Activated B cell treated with CpG ODN at 0.5 μM for 24 hours (primary cell): Measurements from ENCODE around the gene FBN2. TPM values are rescaled to one million over a fixed set of nuclear protein-coding genes. Genes with fewer than 3 reads are reported as not detected.

ENCODE experiments used
- ATAC-seq: fragments of 200-7000 bp; cut with Tn5 transposase; one replicate; pipeline ENCODE4 v1.10.0; 2021; ENCODE audit warnings: low read depth, mild to moderate bottlenecking, moderate library complexity
- CTCF ChIA-PET: fragments of 350-600 bp; sonication (Branson Sonifier 250); formaldehyde crosslinking; loops from one replicate; lab custom pipeline; 2021; ENCODE audit warnings: antibody characterized with exemption; lab: Charles Lee
- POLR2A ChIA-PET: fragments of 350-600 bp; sonication (Branson Sonifier 250); formaldehyde crosslinking; loops from one replicate; lab custom pipeline; 2021; ENCODE audit warnings: antibody characterized with exemption; lab: Charles Lee
- DNase-seq: peaks from one replicate; pipeline ENCODE4 v3.0.0; 2022
- H3K27ac Mint-ChIP-seq: one replicate; pipeline ENCODE4 v1.8.0; 2020; ENCODE audit warnings: mixed read lengths
- H3K27me3 Mint-ChIP-seq: one replicate; pipeline ENCODE4 v1.8.0; 2021; ENCODE audit warnings: mixed read lengths
- H3K36me3 Mint-ChIP-seq: one replicate; pipeline ENCODE4 v1.8.0; 2021; ENCODE audit warnings: low read depth, mixed read lengths
- H3K4me1 Mint-ChIP-seq: one replicate; pipeline ENCODE4 v1.8.0; 2021; ENCODE audit warnings: mixed read lengths
- H3K4me3 Mint-ChIP-seq: one replicate; pipeline ENCODE4 v1.8.0; 2020; ENCODE audit warnings: mild to moderate bottlenecking, mixed read lengths
- H3K9me3 Mint-ChIP-seq: one replicate; pipeline ENCODE4 v1.8.0; 2020; ENCODE audit warnings: mixed read lengths
- intact Hi-C: fragments of 100-400 bp; cut with micrococcal nuclease; formaldehyde crosslinking; loops from one replicate; pipeline ENCODE4 v1.15.1; 2024
- total RNA-seq: library from RNA; stranded (reverse); gene quantifications from 2 replicates; pipeline ENCODE4 v1.2.3, GENCODE V29; 2022
- TF ChIP-seq, protein P1 (sequence below): fragments of 200-600 bp; IDR thresholded peaks from one replicate; pipeline ENCODE4 v1.8.0; 2022; ENCODE audit warnings: antibody characterized with exemption, mild to moderate bottlenecking

FBN2 gene
- total RNA-seq, 1 donor from 2014 or later: not detected

DNA sequence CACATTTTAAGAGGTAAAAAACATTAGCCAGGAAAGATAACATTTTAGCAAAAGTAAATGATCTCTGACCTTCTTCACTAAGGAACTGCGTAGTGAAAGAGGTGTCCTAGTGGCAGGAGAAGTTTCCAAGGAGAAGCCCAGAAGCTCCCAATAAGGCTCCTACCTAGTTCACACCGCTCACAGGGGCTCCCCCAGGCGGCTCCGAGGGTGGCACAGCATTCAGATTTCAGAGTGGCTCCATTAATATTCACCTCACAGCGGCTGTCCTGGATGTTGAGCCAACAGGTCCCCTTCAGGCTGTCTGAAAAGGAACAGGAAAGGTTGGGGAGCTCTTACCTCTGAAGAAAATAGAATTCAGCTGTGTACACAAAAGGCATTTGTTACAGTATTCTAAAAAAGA is 187.3 kb downstream of the FBN2 start:
- TF ChIP-seq, protein P1, sequence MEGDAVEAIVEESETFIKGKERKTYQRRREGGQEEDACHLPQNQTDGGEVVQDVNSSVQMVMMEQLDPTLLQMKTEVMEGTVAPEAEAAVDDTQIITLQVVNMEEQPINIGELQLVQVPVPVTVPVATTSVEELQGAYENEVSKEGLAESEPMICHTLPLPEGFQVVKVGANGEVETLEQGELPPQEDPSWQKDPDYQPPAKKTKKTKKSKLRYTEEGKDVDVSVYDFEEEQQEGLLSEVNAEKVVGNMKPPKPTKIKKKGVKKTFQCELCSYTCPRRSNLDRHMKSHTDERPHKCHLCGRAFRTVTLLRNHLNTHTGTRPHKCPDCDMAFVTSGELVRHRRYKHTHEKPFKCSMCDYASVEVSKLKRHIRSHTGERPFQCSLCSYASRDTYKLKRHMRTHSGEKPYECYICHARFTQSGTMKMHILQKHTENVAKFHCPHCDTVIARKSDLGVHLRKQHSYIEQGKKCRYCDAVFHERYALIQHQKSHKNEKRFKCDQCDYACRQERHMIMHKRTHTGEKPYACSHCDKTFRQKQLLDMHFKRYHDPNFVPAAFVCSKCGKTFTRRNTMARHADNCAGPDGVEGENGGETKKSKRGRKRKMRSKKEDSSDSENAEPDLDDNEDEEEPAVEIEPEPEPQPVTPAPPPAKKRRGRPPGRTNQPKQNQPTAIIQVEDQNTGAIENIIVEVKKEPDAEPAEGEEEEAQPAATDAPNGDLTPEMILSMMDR: no peak
- no peak overlapping the region for H3K4me3 Mint-ChIP-seq
- H3K36me3 Mint-ChIP-seq: no peaks in the 10 kb centered on the region
- ChIA-PET CTCF (no interaction called here), POLR2A (no interaction called here)
- no peaks in the 10 kb centered on the region for H3K9me3 Mint-ChIP-seq
- ATAC-seq (no peak), DNase-seq (no peak)
- H3K27me3 Mint-ChIP-seq: no peaks in the 10 kb centered on the region
- intact Hi-C loops: no loop called here
- no peaks in the 10 kb centered on the region for H3K4me1 Mint-ChIP-seq
- no peak overlapping the region for H3K27ac Mint-ChIP-seq

DNA sequence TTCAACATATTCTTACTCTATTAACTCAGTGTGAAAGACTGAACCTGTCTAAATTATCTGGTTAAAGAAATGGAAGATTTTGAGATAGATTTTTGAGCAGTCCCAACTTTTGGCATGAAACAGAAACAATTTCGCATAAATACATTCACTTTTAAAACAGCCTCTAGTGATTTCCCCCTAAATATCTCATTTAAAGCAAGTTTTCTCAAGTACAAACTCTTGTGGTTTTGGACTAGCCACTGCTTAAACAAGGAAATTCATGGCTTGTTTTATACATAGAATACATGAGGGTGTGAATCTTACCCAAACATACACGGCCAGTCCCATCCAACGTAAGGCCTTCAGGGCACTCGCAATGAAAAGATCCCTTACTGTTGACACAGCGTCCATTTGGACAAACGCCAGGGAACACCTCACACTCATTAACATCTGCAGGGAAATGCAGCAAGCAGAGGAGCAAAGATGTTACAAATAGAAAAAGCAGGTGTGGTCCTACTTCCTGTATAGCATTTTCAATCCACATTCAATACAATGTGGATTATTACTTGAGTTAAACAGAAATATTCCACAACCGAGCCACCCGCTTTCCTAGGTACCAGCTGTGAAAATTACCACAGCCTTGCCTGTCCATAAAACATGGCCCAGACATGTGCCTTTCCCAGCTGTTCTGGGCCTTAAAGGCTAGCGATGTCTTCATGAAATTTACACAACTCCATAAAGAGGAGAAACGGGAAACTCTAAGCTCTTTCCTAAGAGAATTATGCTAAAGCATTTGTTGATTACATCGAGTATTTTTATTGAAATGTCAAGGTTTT is 188.8 kb downstream of the FBN2 start:
- TF ChIP-seq, protein P1: no peak
- ChIA-PET POLR2A (no interaction called here), CTCF (no interaction called here)
- ATAC-seq: no peak
- no peaks in the 10 kb centered on the region for H3K4me1 Mint-ChIP-seq
- no peak overlapping the region for H3K27ac Mint-ChIP-seq
- no peaks in the 10 kb centered on the region for H3K36me3 Mint-ChIP-seq
- no peaks in the 10 kb centered on the region for H3K27me3 Mint-ChIP-seq
- DNase-seq: no peak
- intact Hi-C loops: no loop called here
- H3K4me3 Mint-ChIP-seq: no peak overlapping the region
- no peaks in the 10 kb centered on the region for H3K9me3 Mint-ChIP-seq

DNA sequence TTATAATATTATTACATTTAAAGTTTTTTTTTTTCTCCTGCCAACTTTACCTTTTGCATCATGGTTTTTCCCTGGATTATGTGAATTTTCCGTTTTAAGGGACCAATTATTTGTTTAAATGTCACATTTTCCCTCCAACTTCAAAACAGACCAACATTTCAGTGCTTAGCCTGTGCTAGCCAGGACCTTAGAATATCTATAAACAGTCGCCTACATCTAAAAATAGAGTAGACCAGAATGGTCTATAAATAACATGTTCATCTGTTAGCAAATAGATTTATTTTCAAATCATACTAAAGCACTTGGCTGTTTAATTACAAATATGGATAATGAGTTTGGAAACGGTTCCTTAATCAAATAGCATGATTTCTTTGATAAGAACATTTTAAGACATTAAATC is 192.0 kb downstream of the FBN2 start:
- ATAC-seq: no peak
- no peaks in the 10 kb centered on the region for H3K4me1 Mint-ChIP-seq
- CTCF ChIA-PET: no interaction called here

DNA sequence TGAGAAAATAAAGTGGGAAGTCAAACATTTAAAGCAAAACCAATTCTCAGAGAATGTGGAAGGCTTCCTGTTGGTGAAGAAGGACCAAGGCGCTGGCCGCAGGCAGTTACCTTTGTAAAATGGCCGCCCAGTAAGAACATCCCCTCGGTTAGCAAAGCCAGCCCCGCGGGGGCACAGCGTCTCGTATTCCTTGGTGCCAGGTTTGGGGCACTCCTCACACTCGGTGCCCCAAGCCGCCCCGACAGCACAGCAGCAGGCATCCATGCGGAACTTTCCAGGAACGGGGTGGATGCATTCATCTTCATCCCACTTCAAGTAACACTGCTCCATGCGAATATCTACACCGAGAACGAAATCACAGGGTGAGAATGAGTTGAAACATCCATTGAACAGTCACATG is 192.8 kb downstream of the FBN2 start:
- H3K27ac Mint-ChIP-seq: no peak overlapping the region
- intact Hi-C loops: no loop called here
- CTCF ChIA-PET: no interaction called here
- TF ChIP-seq, protein P1: no peak
- no peak overlapping the region for H3K4me3 Mint-ChIP-seq
- no peaks in the 10 kb centered on the region for H3K4me1 Mint-ChIP-seq
- H3K36me3 Mint-ChIP-seq: no peaks in the 10 kb centered on the region
- ATAC-seq (no peak), DNase-seq (no peak)
- POLR2A ChIA-PET: no interaction called here
- peaks cover 3% of the 10 kb centered on the region for H3K9me3 Mint-ChIP-seq
- no peaks in the 10 kb centered on the region for H3K27me3 Mint-ChIP-seq

More for the DNA sequence above, 192.0 kb downstream of the FBN2 start:
- intact Hi-C loops: no loop called here
- DNase-seq: no peak
- H3K27me3 Mint-ChIP-seq: no peaks in the 10 kb centered on the region
- TF ChIP-seq, protein P1: no peak
- POLR2A ChIA-PET: no interaction called here
- H3K9me3 Mint-ChIP-seq: peaks cover 3% of the 10 kb centered on the region
- no peaks in the 10 kb centered on the region for H3K36me3 Mint-ChIP-seq
- H3K27ac Mint-ChIP-seq: no peak overlapping the region
- H3K4me3 Mint-ChIP-seq: no peak overlapping the region

DNA sequence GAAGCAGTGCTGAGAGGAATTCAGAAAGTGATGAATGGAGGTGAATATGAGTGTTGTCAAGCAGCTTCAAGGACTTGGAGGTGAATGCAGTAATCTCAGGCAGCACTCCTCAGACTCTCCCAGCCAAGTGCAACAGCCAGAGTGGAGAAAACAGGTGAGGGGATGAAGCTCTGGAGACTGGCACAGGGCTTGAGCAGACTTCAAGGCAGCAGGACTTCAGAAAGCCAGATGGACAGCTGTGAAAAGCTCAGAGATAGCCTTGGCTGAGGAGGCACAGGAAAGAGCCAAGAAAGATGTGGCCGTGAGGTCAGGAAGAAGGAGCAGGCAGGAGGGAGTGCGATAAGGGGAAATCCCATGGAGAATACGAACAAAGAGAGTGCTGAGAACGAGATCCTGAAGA is 194.9 kb downstream of the FBN2 start:
- Mint-ChIP-seq H3K36me3 (no peaks in the 10 kb centered on the region), H3K4me3 (no peak overlapping the region), H3K27me3 (no peaks in the 10 kb centered on the region), H3K4me1 (no peaks in the 10 kb centered on the region), H3K9me3 (peaks cover 3% of the 10 kb centered on the region), H3K27ac (no peak overlapping the region)
- intact Hi-C loops: no loop called here
- ChIA-PET POLR2A (no interaction called here), CTCF (no interaction called here)
- ATAC-seq (no peak), DNase-seq (no peak)
- TF ChIP-seq, protein P1: no peak
